AG20443 (cell line): Measurements from ENCODE around the gene FUT3.
"Not testable (repeated sequence)": the region's sequence is repeated elsewhere in the genome, so short reads cannot be mapped to it uniquely, and the experiment has no call there.

Source experiments
- DNase-seq: peaks from one replicate; pipeline ENCODE4 v3.0.0; 2012; ENCODE audit warnings: low spot score, mixed read lengths

FUT3 gene

GRCh38 chr19:5881543-5882299 is 30.5 kb upstream of the FUT3 start:
- no peak for DNase-seq

DNA sequence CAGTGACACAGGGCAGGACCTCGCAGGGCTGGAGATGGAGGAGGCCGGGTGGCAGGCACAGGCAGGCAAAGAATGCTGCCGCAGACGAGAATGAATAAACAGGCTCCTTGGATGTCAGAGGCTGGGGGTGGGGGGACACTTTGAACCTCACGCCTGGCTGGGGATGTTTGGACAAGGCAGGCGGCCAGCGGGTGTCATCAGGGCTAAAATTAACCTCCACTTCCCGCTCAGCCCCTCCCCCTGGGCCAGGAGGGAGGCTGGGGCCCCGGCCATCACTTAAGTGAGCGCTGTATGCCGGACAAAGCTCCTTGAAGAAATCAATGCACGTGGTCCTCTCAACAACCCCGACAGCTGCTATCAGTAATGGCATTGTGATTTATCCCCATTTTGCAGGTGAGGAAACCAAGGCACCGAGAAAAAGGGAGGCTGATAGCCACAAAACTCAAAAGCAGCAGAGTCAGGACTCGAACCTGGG is 29.4 kb upstream of the FUT3 start:
- DNase-seq, result peak; percentile 85

GRCh38 chr19:5880196-5880595 is 28.9 kb upstream of the FUT3 start:
- DNase-seq, result no peak

GRCh38 chr19:5877882-5878281 is 26.6 kb upstream of the FUT3 start:
- no peak for DNase-seq

DNA sequence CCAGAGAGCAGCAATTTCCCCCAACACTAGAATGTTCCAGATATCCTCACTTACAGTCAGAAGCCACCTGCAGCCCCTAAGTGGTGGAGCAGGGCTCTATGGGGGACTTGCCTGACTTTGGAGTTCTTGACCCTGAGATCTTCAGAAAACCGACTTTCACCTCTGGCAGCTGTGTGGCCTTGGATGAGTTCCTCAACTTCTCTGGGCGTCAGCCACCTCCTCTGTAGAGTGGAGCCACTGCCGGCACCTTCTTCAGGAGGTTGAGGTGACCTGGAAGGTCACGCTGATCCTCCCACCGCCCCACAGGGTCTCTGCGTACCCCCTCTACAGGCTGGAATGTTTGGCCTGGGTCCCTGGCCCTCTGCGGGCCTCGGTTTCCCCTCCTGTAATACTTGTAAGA is 26.2 kb upstream of the FUT3 start:
- no peak for DNase-seq

GRCh38 chr19:5874496-5874895 is 23.2 kb upstream of the FUT3 start:
- DNase-seq, result peak; percentile 70

GRCh38 chr19:5873617-5874199 is 22.5 kb upstream of the FUT3 start:
- no peak for DNase-seq

DNA sequence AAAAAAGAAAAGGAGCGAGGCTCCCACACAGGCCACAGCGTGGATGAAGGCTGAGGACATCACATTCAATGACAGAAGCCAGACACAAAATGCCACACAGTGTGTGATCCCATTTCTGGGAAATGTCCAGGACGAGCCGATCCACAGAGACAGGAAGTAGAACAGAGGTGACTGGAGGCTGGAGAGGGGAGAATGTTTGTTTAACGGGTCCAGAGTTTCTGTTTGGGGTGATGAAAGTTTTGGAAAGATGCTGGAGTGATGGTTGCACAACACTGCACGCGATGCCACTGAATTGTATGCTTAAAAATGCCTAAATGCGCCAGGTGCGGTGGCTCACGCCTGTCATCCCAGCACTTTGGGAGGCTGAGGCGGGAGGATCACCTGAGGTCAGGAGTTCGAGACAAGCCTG is 19.7 kb upstream of the FUT3 start:
- no peak for DNase-seq

DNA sequence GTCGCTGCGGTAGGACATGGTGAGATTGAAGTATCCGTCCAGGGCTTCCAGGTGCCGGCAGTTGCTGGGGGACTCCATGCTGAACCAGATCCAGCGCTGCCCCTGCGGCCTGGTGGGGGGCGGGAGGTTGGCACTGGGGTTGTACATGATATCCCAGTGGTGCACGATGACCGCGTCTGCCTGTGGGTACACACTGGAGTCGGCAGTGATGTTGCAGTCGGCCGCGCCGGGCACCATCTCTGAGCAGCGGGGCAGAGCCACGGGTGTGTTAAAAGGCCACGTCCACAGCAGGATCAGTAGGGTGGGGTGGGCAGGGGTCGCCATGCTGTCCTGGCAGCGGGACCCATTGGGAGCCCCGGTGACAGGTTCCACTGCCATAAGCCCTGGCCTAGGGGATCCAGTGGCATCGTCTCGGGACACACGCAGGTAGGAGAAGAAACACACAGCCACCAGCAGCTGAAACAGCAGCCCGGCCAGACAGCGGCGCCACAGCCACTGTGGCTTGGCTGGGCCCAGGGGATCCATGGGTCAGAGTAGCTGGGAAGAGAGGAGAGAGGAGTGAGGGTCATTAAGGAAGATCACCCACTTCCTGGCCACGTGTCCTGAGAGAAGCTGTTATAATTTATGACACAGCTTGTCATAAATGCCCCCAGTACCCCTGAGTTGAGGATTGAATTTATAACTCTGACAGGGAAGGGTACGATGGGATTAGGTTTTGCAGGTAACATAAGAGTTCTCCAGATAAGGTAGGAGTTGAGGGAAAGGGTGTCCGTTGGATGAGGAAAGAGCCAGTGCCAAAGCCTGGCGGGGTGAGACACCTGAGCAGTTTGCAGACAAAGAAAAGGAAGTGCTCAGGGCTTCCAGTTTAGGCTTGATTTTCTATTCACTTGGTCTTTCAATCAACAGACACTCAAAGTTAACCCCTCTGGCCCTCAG is 16.2 kb upstream of the FUT3 start:
- DNase-seq, result no peak

- no peak for DNase-seq
These were observed 14.5 kb upstream of the FUT3 start for GRCh38 chr19:5865772-5866171.

GRCh38 chr19:5864725-5865486 is 13.7 kb upstream of the FUT3 start:
- peak; percentile 11 for DNase-seq

DNA sequence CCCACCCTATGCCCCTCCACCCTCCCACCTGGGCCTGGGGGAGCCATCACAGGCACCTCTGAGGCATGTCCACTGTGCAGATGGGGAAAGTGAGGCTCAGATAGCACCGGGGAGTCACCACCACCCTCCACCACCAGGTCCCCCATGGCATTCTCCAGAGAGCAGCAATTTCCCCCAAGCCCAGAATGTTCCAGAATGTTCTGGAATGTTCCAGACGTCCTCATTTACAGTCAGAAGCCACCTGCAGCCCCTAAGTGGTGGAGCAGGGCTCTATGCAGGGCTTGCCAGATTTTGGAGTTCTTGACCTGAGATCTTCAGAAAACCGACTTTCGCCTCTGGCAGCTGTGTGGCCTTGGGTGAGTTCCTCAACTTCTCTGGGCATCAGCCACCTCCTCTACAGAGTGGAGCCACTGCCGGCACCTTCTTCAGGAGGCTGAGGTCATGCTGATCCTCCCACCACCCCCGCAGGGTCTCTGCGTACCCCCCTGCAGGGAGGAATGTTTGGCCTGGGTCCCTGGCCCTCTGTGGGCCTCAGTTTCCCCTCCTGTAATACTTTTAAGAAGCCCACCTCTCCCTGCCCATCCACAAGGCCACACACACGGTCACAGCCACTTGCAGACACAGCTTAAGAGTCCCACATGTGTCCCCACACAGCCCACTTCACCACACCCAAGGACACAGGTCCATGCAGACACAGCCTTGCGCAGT is 12.9 kb upstream of the FUT3 start:
- DNase-seq, result no peak

DNA sequence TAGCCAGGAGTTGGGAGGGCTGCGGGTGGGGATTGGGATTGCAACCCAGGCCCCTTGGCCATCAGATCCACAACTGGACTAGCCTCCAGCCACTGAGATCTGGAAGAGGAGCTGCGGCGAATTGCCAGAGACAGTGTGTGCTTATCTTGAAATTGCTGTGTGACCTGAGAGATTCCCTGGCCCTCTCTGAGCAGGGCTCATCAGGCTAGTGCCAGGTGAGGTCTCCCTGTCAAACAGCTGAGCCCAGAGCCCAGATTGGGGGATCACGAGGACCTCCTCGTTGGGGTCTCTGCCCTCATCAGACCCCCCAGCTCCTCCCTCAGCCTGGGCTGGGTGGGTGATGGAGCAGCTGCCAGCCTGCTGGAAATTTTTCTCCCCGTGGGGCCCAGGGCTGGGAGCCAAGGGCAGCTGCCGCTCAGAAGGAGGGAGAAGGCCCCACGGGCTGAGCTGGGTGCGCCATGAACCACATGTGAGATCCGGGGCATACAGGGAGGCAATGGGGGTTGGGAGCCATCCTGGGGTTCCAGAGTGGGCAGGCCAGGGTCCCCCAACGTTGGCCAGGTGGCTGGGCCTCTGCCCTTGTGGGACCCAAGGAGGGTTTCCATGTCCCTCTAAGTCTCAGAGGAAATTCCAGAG is 11.9 kb upstream of the FUT3 start:
- no peak for DNase-seq

GRCh38 chr19:5857203-5858081 is 6.2 kb upstream of the FUT3 start:
- no peak for DNase-seq

DNA sequence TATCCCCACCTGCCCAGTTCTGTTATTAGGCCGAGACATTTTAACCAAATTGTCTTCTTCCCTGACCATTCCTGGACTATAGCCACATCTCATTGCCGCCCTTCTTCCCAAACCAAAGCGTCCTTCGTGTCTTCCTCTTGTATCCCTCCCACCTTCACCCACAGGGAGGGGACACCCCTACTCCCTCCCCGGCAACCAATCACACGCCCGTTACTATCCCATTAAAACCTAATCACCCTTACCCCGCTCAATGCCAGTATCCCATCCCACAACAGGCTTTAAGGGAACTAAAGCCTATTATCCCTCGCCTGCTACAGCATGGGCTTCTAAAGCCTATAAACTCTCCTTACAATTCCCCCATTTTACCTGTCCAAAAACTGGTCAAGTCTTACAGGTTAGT is 3.9 kb upstream of the FUT3 start:
- peak; percentile 1 for DNase-seq

DNA sequence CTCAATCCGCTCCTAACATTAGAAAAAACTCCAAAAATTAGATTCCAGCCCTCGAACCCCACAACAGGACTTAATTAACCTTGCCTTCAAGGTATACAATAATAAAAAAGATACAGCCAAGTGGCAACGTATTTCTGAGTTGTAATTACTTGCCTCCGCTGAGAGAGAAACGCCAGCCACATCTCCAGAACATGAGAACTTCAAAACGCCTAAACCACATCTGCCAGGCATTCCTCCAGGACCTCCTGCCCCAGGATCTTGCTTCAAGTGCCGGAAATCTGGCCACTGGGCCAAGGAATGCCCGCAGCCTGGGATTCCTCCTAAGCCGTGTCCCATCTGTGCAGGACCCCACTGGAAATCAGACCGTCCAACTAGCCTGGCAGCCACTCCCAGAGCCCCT is 2.9 kb upstream of the FUT3 start:
- DNase-seq, result peak; percentile 9

DNA sequence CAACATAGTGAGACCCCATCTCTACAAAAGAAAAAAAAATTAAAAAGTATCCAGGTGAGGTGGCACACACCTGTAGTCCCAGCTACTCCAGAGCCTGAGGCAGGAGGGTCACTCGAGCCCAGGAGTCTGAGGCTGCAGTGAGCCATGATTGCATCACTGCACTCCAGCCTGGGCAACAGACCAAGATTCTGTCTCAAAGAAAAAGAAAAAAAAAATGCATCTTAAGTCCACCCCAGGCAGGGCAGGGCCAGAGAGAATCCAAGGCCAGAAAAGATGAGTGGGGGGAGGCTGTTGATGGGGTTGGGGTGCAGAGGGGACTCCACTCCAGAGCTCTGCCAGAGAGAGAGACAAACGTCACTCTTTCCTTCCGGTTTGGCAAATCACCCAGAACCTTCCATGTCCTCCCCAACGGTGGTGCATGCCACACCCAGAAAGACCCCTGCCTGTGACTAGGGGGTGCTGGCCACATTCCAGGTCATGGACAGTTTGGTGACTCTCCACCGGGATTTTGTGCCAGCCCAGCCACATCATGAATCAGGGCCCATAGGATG is 431 bp downstream of the FUT3 start:
- DNase-seq, result peak; percentile 58

GRCh38 chr19:5850189-5850588 is 1.1 kb downstream of the FUT3 start:
- no peak for DNase-seq

GRCh38 chr19:5848621-5849020 is 2.6 kb downstream of the FUT3 start:
- not testable (repeated sequence) for DNase-seq
